K562 (cell line): ENCODE measurements around the gene RAD23B. TPM values are rescaled to one million over a fixed set of nuclear protein-coding genes. Genes with fewer than 3 reads are reported as not detected.

Source experiments
- ATAC-seq: fragments of 200-7000 bp; cut with Tn5 transposase; 3 replicates; pipeline ENCODE4 v1.9.1; 2020; ENCODE audit warnings: moderate library complexity
- BruUV-seq: library from RNA; stranded (reverse); fragments of 400-500 nt; replicated peaks from 2 replicates; lab custom pipeline; 2021; lab: Mats Ljungman, UMichigan
- CTCF ChIA-PET: fragments of 300-600 bp; formaldehyde crosslinking; extraction: SDS; loops from one replicate; lab custom pipeline; 2021; ENCODE audit warnings: low intra/inter-chr PET ratio; lab: Yijun Ruan, JAX
- POLR2A ChIA-PET: fragments of 300-600, 350-650 bp; sonication (Branson Sonifier 250); formaldehyde crosslinking; extraction: SDS; loops from one replicate; lab custom pipeline; 2021; ENCODE audit warnings: antibody characterized with exemption, inconsistent platforms; lab: Yijun Ruan, JAX
- DNase-seq, 4 experiments: peaks; one replicate each; pipeline versions ENCODE4 v3.0.0 to v3.0.0-alpha.2; 2011 to 2018; ENCODE audit warnings: low spot score in 3 of 4, mixed read lengths in 3 of 4; ENCODE audit errors: extremely low read depth in 1 of 4
- FAIRE-seq: peaks from 2 replicates; lab custom pipeline; 2011; peaks lifted over from hg19 to GRCh38; lab: Jason Lieb, UNC
- H2AFZ ChIP-seq: 2 replicates; pipeline ENCODE4 v1.6.0; 2011; ENCODE audit warnings: low read depth, low read length, control low read depth, inconsistent platforms
- H3K27ac ChIP-seq: fragments of 200-600 bp; 3 replicates; pipeline ENCODE4 v1.8.0; 2011; ENCODE audit warnings: low read depth, mild to moderate bottlenecking, control low read depth, inconsistent platforms, low read length, moderate library complexity, mixed read lengths; ENCODE audit errors: extremely low read depth
- H3K27me3 ChIP-seq, 2 experiments: fragments of 300-600 bp in 1 of 2; 2 replicates in 1 of 2; 3 replicates in 1 of 2; pipeline versions ENCODE4 v1.6.0 to v1.8.0; 2011; ENCODE audit warnings: inconsistent platforms in 2 of 2, low read length in 2 of 2, mild to moderate bottlenecking in 1 of 2, mixed read lengths in 1 of 2, moderate library complexity in 1 of 2; ENCODE audit not compliant: control insufficient read depth in 2 of 2, insufficient read depth in 2 of 2
- H3K36me3 ChIP-seq: fragments of 300-600 bp; 3 replicates; pipeline ENCODE4 v1.8.0; 2011; ENCODE audit warnings: mild to moderate bottlenecking, low read length, inconsistent platforms; ENCODE audit not compliant: control insufficient read depth, insufficient read depth
- H3K4me1 ChIP-seq, 2 experiments: fragments of 200-600 bp in 1 of 2; replicated peaks in 1 of 2; 2 replicates in 1 of 2; 3 replicates in 1 of 2; pipeline versions ENCODE4 v1.5.1 to v1.8.0; 2011; ENCODE audit warnings: inconsistent platforms in 2 of 2, low read length in 2 of 2, mild to moderate bottlenecking in 1 of 2, mixed read lengths in 1 of 2, moderate library complexity in 1 of 2; ENCODE audit not compliant: control insufficient read depth in 2 of 2, insufficient read depth in 2 of 2
- H3K4me2 ChIP-seq: 2 replicates; pipeline ENCODE4 v1.6.1; 2011; ENCODE audit warnings: low read length, control low read depth, inconsistent platforms, mixed read lengths; ENCODE audit not compliant: insufficient read depth
- H3K4me3 ChIP-seq: fragments of 200-600 bp; sonication (generic), shearing (Covaris generic); 2 replicates; pipeline ENCODE4 v1.5.1; 2016; ENCODE audit warnings: control low read depth, inconsistent platforms
- H3K79me2 ChIP-seq: fragments of 200-600 bp; 3 replicates; pipeline ENCODE4 v1.8.0; 2011; ENCODE audit warnings: low read length, inconsistent platforms; ENCODE audit not compliant: control insufficient read depth, insufficient read depth
- H3K9ac ChIP-seq, 2 experiments: 2 replicates each; pipeline versions ENCODE4 v1.6.0 to v1.6.1; 2011; ENCODE audit warnings: low read depth in 2 of 2, low read length in 2 of 2, control low read depth in 1 of 2, inconsistent platforms in 1 of 2, mild to moderate bottlenecking in 1 of 2, mixed read lengths in 1 of 2; ENCODE audit not compliant: insufficient read depth in 1 of 2
- H3K9me1 ChIP-seq: one replicate; pipeline ENCODE4 v1.6.0; 2011; ENCODE audit warnings: inconsistent platforms, mild to moderate bottlenecking, low read length, moderate library complexity; ENCODE audit not compliant: control insufficient read depth, insufficient read depth
- H3K9me3 ChIP-seq: replicated peaks from 2 replicates; pipeline ENCODE4 v1.5.1; 2011; ENCODE audit warnings: low read depth, low read length, inconsistent platforms; ENCODE audit not compliant: control insufficient read depth, insufficient read depth
- H4K20me1 ChIP-seq: replicated peaks from 2 replicates; pipeline ENCODE4 v1.6.1; 2011; ENCODE audit warnings: low read length, inconsistent platforms, mixed read lengths; ENCODE audit not compliant: control insufficient read depth, insufficient read depth
- ADNP ChIP-seq: fragments of 200-800 bp; sonication (Bioruptor generic); IDR thresholded peaks from 2 replicates; pipeline ENCODE4 v1.6.1; 2016; ENCODE audit warnings: missing genetic modification characterization, missing compliant biosample characterization
- CCAR2 ChIP-seq: fragments of 200-400 bp; formaldehyde crosslinking; IDR thresholded peaks from 2 replicates; pipeline ENCODE4 v1.6.1; 2017; ENCODE audit warnings: mild to moderate bottlenecking, low read depth, low read length
- CSDE1 ChIP-seq, 2 experiments: fragments of 450-650 bp; IDR thresholded peaks; 2 replicates each; pipeline ENCODE4 v1.6.1; 2016; ENCODE audit warnings: mild to moderate bottlenecking in 1 of 2
- HDAC3 ChIP-seq: fragments of 450-650 bp; IDR thresholded peaks from 2 replicates; pipeline ENCODE4 v1.6.1; 2018; ENCODE audit warnings: borderline replicate concordance, mild to moderate bottlenecking, moderate library complexity; ENCODE audit not compliant: partially characterized antibody
- ILK ChIP-seq: fragments of 450-650 bp; IDR thresholded peaks from 2 replicates; pipeline ENCODE4 v1.6.1; 2016; ENCODE audit warnings: missing genetic modification characterization, low read depth, mild to moderate bottlenecking, missing compliant biosample characterization, moderate library complexity, borderline replicate concordance
- IRF2 ChIP-seq: sonication (generic); formaldehyde crosslinking; IDR thresholded peaks from 2 replicates; pipeline ENCODE4 v1.8.1; 2022; ENCODE audit warnings: mild to moderate bottlenecking, missing genetic modification reagents
- MCM5 ChIP-seq: fragments of 450-650 bp; IDR thresholded peaks from 2 replicates; pipeline ENCODE4 v1.6.1; 2016; ENCODE audit warnings: low read depth
- MTA1 ChIP-seq: fragments of 450-650 bp; IDR thresholded peaks from 2 replicates; pipeline ENCODE4 v1.6.1; 2017; ENCODE audit warnings: borderline replicate concordance
- NFRKB ChIP-seq: fragments of 450-650 bp; IDR thresholded peaks from 2 replicates; pipeline ENCODE4 v1.6.1; 2016; ENCODE audit warnings: low read depth
- SMAD4 ChIP-seq: fragments of 250-450 bp; sonication (Bioruptor Pico); conservative IDR thresholded peaks from 2 replicates; pipeline ENCODE4 v1.8.0; 2021; ENCODE audit warnings: inconsistent platforms, mild to moderate bottlenecking, moderate library complexity
- SNIP1 ChIP-seq: fragments of 450-650 bp; IDR thresholded peaks from 2 replicates; pipeline ENCODE4 v1.7.1; 2017; ENCODE audit warnings: low read depth, mild to moderate bottlenecking
- TAF15 ChIP-seq: fragments of 200-400 bp; formaldehyde crosslinking; IDR thresholded peaks from 2 replicates; pipeline ENCODE4 v1.6.1; 2017; ENCODE audit warnings: mild to moderate bottlenecking, low read depth, low read length, moderate library complexity
- ZNF445 ChIP-seq: fragments of 250-450 bp; sonication (Bioruptor Pico); IDR thresholded peaks from 2 replicates; pipeline ENCODE4 v1.4.0; 2020; ENCODE audit warnings: low read depth, mild to moderate bottlenecking, moderate library complexity
- ZNF696 ChIP-seq: fragments of 250-450 bp; sonication (Bioruptor Pico); conservative IDR thresholded peaks from 2 replicates; pipeline ENCODE4 v1.4.0; 2020; ENCODE audit warnings: mild to moderate bottlenecking, moderate library complexity
- ZNF75A ChIP-seq: fragments of 450-650 bp; formaldehyde crosslinking; IDR thresholded peaks from 2 replicates; pipeline ENCODE4 v1.4.0; 2020; ENCODE audit warnings: mild to moderate bottlenecking
- ZSCAN32 ChIP-seq: fragments of 450-650 bp; formaldehyde crosslinking; IDR thresholded peaks from 2 replicates; pipeline ENCODE4 v1.4.0; 2020; ENCODE audit warnings: mild to moderate bottlenecking, moderate library complexity
- WGBS: fragments of 100-300 bp; shearing (Covaris generic); methylation state at CpG from one replicate; pipeline ENCODE4 v1.1.6; 2016; ENCODE audit warnings: low coverage, mixed read lengths; ENCODE audit not compliant: insufficient coverage; ENCODE audit errors: missing lambda C conversion rate; 5-methylcytosine and 5-hydroxymethylcytosine counted together
- in situ Hi-C: fragments of 300-500 bp; cut with MboI; formaldehyde crosslinking; loops from 4 replicates; pipeline ENCODE4 v1.15.0; 2018; ENCODE audit warnings: inconsistent platforms, mixed read lengths
- intact Hi-C: fragments of 100-400 bp; cut with micrococcal nuclease; formaldehyde crosslinking; loops from 2 replicates; pipeline ENCODE4 v1.14.2; 2022
- polyA plus RNA-seq, 8 experiments: library from polyadenylated mRNA; depleted of rRNA in 4 of 8; stranded (reverse) in 5 of 8; unstranded in 3 of 8; fragments of >200 nt; fragmentation: Nextera tagmentation in 2 of 8; fragmentation: Illumina TruSeq in 1 of 8; extraction: Ambion mirVana in 2 of 8; extraction: Trizol in 1 of 8; gene quantifications; 2 replicates each; pipeline versions ENCODE4 v1.2.1 to v1.2.3, GENCODE V29; 2011 to 2014; ENCODE audit warnings: inconsistent platforms in 1 of 8, missing spikeins in 1 of 8
- total RNA-seq, 7 experiments: library from RNA; depleted of rRNA in 6 of 7; stranded (reverse); fragments of >200 nt in 6 of 7; fragmentation: Illumina TruSeq in 2 of 7; extraction: Trizol in 2 of 7; gene quantifications; 2 replicates each; pipeline versions ENCODE4 v1.2.1 to v1.2.3, GENCODE V29; 2011 to 2021; ENCODE audit warnings: low replicate concordance in 1 of 7
- TF ChIP-seq, protein P1 (sequence below): fragments of 250-450 bp; sonication (Bioruptor Pico); IDR thresholded peaks from 2 replicates; pipeline ENCODE4 v1.4.0; 2020
- TF ChIP-seq, protein P2 (sequence below): sonication (generic); formaldehyde crosslinking; IDR thresholded peaks from 2 replicates; pipeline ENCODE4 v1.8.0; 2022; ENCODE audit warnings: missing genetic modification reagents, mild to moderate bottlenecking, borderline replicate concordance

Gene RAD23B
- total and polyA plus RNA-seq, 9 of the 15 experiments (the other 6 are each of a cell fraction or from before 2014, with no cell fraction given), result 14.5 to 184 (median 114) TPM

DNA sequence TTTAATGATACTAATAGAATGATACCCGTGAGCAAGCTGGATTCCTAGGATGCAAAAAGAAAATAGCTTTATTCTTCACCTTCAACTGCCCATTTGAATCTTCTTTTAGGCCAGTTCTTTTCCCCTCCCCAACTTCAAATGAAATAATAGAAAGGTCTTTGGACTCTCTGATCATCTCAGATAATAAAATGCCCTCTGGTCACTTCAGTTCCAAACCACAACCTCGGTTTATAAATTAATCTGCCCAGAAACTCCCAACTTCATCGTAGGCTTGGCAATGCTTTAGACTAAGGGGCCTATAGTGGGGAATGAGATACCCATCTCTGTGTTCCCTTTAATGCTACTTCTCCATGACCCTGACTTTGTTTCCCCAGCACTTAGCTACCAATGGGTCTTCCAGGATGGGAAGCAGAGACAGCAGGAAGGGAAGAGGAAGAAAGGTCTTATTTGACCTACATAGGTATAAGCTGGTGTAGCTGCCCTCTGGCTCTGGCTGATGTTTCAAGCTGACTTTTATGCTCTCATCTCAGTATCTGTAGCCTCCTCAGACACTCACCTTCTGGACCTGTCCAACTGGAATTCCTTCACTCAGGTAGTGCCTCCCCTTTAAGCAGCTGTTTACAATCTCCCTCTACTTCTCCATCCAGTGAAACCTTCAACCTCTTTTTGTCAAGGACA, 47.2 kb upstream of the RAD23B start:
- no peaks in the 10 kb centered on the region for H4K20me1 ChIP-seq
- 0% methylated on average over 3 of the region's 3 CpGs for WGBS
- DNase-seq (no peak), FAIRE-seq (no peak)
- no peak overlapping the region for H3K27ac ChIP-seq
- no peak for TF ChIP-seq ZSCAN32
- TF ChIP-seq MTA1, result no peak
- no peak for TF ChIP-seq TAF15
- TF ChIP-seq HDAC3, result no peak
- TF ChIP-seq ZNF75A (CRISPR knock-in tag), result no peak
- TF ChIP-seq MCM5, result no peak
- TF ChIP-seq CCAR2, result no peak
- no peak for TF ChIP-seq ILK (tag)
- no peak for TF ChIP-seq ADNP
- TF ChIP-seq, protein P1, sequence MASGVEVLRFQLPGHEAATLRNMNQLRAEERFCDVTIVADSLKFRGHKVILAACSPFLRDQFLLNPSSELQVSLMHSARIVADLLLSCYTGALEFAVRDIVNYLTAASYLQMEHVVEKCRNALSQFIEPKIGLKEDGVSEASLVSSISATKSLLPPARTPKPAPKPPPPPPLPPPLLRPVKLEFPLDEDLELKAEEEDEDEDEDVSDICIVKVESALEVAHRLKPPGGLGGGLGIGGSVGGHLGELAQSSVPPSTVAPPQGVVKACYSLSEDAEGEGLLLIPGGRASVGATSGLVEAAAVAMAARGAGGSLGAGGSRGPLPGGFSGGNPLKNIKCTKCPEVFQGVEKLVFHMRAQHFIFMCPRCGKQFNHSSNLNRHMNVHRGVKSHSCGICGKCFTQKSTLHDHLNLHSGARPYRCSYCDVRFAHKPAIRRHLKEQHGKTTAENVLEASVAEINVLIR, result no peak
- no peak for TF ChIP-seq ZNF445 (CRISPR knock-in tag)
- TF ChIP-seq ZNF696 (CRISPR knock-in tag), result no peak
- no peak for TF ChIP-seq SMAD4
- no peak for TF ChIP-seq IRF2 (CRISPR knock-in tag)
- no peak for TF ChIP-seq CSDE1 (IDR thresholded peaks at IDR 0.05)
- TF ChIP-seq, protein P2, sequence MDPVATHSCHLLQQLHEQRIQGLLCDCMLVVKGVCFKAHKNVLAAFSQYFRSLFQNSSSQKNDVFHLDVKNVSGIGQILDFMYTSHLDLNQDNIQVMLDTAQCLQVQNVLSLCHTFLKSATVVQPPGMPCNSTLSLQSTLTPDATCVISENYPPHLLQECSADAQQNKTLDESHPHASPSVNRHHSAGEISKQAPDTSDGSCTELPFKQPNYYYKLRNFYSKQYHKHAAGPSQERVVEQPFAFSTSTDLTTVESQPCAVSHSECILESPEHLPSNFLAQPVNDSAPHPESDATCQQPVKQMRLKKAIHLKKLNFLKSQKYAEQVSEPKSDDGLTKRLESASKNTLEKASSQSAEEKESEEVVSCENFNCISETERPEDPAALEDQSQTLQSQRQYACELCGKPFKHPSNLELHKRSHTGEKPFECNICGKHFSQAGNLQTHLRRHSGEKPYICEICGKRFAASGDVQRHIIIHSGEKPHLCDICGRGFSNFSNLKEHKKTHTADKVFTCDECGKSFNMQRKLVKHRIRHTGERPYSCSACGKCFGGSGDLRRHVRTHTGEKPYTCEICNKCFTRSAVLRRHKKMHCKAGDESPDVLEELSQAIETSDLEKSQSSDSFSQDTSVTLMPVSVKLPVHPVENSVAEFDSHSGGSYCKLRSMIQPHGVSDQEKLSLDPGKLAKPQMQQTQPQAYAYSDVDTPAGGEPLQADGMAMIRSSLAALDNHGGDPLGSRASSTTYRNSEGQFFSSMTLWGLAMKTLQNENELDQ (CRISPR knock-in tag), result no peak
- no peak for TF ChIP-seq NFRKB
- no peak for TF ChIP-seq SNIP1
- TF ChIP-seq, all 486 proteins: peak for 0
- Histone ChIP-seq H3K4me3 (no peak overlapping the region), H3K9me3 (no peaks in the 10 kb centered on the region), H2AFZ (no peak overlapping the region), H3K9ac (no peak overlapping the region), H3K27me3 (no peaks in the 10 kb centered on the region; a peak in 3 of 5 replicates), H3K4me2 (no peak overlapping the region), H3K79me2 (no peaks in the 10 kb centered on the region), H3K36me3 (no peaks in the 10 kb centered on the region), H3K4me1 (no peaks in the 10 kb centered on the region), H3K9me1 (no peaks in the 10 kb centered on the region)
- in situ Hi-C loops, result no loop called here
- ChIA-PET CTCF (no interaction called here), POLR2A (interaction anchor here (0.6 kb wide), 1 partner anchor 24 kb away, joined by 3 read pairs; no protein-coding TSS in a partner anchor)
- no TSS peak for BruUV-seq
- intact Hi-C loops, result no loop called here
- ATAC-seq, result no peak
